GM21737 (cell line): ENCODE measurements around the gene ACSL1.
"Not testable (repeated sequence)": the region's sequence is repeated elsewhere in the genome, so short reads cannot be mapped to it uniquely, and the experiment has no call there.

Experiments
- ATAC-seq: cut with Tn5 transposase; IDR thresholded peaks from one replicate; pipeline ENCODE4 v1.9.1; 2021; ENCODE audit warnings: mild to moderate bottlenecking, moderate library complexity; ENCODE audit not compliant: unreplicated experiment

ACSL1 gene

DNA sequence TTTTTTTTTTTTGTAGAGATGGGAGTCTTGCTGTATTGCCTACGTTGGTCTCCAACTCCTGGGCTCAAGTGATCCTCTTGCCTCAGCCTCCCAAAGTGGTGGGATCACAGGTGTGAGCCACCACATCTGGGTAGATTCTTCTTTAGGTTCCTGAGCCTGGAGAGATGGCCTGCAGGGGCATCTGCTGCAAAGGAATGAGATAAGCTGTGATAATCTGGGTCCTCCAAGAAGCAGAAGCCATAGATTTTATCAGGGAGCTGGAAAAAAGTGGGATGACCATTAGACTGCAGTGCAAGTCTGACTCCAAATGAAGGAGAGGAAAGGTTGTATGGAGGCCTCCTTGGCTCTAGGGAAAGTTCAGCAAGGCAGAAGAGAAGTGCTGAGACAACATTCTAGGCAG is 19.0 kb upstream of the ACSL1 start:
- no peak for ATAC-seq

DNA sequence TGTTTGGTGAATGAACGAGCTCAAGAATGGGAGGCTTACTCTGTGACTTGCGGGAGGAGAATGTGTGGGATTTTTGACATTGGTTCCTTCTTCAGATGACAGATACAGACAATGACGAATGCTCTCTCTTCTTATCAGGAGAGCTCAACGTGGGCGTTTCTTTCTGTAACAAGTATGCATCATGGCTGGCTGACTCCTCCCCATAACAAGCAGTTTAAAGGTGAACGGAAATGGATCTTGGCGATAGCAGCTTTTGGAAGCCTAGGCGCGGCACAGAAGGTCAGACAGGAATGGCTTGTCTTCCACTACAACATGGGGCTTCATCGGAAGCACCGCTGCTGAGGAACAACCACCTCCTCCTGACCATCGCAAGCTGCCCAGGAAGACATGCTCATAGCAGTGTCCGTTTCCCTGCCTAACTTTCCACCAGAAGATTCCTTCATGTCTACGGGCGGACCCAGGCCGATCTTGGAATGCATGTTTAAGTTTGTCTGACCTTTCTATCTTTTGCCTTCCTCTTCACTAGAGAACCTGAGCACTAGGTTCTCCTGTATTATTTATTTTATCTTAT is 18.3 kb upstream of the ACSL1 start:
- ATAC-seq: no peak

DNA sequence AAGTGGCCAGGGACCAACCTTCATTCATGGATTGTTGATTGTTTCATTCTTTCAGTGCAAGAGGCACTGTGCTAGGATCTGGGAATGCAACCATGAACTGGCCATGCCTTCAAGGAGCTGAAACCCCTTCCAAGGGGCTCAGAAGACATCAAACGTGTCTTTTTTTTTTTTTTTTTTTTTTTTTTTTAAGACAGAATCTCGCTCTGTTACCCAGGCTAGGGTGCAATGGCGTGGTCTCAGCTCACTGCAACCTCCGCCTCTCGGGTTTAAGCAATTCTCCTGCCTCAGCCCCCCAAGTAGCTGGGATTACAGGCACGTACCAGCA is 13.3 kb upstream of the ACSL1 start:
- not testable (repeated sequence) for ATAC-seq

DNA sequence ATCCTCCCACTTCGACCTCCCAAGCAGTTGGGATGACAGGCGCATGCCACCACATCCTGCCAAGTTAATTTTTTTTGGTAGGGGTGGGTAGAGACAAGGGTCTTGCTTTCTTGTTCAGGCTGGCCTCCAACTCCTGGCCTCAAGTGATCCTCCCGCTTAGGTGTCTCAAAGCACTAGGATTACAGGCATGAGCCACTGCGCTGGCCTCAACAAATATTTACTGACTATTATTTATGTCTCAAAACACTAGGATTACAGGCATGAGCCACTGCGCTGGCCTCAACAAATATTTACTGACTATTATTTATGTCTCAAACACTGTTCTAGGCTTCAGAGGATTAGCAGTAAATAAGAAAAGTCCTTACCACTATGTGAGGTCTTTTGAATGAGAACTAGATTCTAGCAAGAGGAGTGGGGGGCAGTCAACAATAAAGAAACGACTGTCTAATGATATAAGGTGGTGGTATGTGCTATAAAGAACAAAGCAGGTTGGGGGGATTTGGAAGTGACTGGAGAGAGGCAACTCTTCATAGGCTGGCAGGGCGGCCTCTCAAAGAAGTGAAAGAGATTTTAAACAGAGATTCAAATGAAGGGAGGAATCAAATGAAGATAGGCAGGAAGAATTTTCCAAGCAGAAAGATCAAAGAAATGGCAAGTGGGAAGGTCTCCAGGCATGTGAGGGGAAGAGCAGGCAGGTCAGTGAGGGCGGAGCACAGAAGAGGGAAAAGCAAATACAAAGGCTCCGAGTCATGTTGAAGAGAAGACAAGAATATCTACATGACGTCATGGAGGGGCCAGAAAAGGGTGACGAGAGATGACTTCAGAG is 12.7 kb upstream of the ACSL1 start:
- ATAC-seq: no peak

DNA sequence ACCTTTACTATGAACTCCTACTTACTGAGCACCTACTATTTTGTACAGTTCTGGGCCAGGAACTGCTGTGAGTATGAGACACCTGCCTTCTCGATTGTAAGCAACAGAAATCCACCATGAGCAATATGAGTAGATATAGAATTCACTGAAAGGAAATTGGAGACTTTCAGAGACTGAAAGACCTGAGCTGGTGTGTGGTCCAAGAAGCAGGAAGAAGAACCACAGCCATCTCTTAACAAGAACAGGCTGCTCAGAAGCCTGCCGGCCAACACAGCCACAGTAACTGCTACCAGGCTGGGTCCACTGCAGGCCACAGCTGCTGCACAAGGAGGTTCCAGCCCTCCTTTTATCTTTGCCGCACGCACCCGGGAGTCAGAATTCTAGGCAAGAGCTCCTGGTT is 10.8 kb upstream of the ACSL1 start:
- ATAC-seq: no peak

DNA sequence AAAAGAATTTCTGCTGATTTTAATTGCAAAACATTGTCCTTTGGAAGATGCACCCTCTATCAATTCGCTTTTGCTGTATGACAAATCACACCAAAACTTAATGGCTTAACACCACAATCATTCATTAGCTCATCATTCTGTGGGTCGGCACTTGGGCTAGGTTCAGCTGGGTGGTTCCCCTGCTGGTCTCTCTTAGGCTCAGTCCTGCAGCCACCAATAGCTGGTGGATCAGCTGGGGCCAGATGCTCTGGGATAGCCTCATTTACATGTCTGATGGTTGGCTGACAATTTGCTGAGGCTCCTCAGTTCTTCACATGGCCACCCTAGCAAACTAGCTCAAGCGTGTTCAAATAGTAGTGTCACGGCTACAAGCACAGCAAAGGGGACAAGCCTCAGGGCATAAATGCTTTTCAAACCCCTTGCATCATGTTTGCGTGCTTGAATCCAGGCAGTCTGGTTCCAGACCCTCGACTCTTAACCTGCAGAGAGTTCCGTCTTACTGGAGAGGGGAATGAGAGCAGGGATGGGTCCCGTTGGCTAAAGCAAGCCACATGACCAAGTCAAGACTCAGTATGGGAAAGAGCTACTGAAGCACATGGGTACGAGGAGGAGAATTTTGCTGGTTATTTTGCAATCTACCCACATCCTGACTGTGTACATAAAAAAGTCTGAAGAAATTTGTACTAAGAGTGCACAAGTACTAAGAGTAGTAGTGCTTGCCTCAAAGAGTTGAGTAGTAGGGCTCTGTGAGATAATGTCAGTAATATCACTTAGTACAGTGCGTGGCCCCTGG is 7.5 kb upstream of the ACSL1 start:
- no peak for ATAC-seq

DNA sequence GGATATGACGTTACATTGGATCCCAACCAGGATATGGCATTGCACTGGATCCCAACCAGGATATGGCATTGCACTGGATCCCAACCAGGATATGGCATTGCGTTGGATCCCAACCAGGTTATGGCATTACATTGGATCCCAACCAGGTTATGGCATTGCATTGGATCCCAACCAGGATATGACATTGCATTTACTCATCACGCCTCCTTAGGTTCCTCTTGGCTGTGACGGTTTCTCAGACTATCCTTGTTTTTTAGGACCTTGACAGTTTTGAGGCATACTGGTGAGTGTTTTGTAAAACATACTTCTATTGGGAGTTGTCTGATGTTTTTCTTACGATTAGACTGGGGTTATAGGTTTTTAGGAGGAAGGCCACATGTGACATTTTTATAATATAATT is 5.4 kb upstream of the ACSL1 start:
- ATAC-seq: no peak

DNA sequence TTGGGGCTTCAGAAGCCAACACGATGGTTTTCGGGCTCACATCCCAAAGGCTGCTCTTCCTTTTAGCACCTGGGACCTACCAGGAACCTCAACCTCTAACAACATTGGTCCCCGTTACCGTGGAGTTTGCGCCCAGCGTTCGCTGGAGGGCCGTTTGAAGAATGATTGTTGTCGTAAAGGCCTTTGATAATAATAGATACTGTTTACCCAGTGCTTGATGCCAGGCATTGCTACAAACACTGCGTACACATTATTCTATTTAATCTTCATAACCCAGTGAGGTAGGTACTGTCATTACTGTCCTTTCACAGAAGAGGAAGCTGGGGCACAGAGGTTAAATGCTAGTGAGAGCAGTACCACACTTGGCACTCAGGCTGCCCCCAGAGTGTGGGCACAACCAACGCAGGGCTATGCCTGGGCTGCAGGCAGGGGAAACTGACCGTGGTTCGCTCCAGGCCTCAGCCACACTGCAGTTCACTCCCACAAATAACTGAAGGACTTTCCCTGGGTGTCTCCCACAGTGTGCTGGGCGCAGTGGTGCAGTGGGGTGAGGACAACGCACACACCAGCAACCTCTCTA is 1.0 kb upstream of the ACSL1 start:
- peak; percentile 3 for ATAC-seq

DNA sequence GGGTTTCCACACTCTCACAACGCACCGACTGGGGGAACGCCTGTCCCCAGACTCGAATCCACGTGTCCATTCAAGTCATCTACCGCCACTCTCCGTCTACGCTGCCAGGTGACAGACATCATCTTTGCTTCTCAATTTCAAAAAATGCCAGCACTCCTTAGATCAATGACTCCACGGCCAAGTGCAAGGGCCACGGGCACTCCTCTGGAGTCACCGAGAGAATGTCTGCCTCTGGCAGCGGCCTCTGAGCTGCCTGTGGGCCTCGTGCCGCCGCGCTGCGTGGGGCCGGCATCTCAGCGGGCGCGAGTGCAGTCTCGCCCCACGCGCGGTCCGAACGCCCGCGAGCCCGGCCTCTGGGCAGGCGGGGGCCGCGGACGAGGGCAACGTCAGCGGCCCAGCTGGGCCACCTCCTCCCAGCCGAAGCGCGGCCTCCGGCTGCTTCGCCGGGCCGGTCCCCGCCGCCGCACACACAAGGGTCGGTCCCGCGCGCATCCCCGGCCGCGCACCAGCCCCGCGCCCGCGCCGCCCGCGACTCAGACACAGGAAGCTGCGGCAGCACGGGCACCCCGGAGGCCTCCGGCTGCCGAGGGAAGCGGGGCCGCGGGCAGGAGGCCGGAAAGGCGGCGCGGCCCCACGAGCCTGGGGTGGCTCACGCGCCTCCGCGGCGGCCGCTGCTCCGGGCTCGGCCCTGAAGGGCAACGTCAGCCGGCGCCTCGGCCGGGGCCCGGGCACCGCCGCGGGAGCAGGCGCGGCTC is 450 bp downstream of the ACSL1 start:
- peak; percentile 30 for ATAC-seq

DNA sequence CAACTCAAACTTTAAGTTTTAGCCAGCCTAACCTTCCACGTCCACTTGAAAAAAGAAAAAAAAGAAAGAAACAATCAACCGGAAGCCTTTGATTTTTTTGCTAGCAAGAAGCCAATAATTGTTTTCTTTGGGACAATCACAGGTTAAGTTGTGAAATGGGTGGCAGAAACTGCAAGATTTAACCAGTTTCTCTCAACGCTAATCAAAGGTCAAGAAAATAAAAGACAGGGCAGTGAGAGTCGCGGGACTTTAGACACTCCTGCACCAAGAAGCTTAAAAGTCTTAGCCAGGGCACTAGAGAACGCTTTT is 1.0 kb downstream of the ACSL1 start:
- no peak for ATAC-seq

DNA sequence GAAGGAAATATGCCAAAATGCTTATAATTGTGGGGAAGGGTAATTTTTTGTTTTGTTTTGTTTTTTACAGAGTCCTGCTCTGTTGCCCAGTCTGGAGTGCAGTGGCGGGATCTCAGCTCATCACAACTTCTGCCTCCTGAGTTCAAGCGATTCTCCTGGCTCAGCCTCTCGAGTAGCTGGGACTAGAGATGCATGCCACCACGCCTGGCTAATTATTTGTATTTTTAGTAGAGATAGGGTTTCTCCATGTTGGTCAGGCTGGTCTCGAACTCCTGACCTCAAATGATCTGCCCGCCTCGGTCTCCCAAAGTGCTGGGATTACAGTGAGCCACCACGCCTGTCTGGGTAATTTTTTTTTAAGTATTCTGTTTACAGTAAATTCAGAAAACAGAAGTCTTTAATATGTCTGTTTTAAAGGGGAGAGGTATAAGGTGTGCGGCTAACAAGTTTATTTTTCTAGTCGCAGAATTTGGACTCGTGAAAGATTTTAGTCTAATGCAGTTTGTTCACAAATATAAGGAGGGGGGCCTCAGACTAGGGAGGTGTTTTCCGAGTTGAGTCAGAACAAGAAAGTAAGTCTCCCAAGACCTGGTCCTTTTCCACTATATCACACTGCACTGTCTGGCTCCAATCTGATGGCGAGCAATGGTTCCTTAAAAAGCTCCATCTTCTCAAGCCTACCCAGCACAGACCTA is 1.5 kb downstream of the ACSL1 start:
- ATAC-seq: no peak

DNA sequence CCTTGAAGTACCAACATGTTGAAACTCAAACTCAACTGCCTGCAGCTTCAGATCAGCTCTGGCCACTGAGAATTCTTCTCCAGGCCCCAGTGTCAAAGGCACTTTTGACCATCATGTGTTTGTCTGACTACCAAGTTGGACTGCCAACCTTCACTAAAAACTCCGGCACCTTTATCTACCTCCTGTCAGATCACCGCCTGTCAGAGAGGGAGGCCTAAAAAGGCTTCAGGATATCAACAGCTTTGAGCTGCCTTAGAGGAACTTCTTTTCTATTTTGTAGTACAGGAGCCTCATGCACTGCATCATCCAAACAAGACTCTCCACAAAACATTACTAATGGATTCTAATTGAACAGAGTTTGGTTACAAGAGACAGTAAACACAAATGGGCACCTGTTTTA is 2.8 kb downstream of the ACSL1 start:
- ATAC-seq: no peak

DNA sequence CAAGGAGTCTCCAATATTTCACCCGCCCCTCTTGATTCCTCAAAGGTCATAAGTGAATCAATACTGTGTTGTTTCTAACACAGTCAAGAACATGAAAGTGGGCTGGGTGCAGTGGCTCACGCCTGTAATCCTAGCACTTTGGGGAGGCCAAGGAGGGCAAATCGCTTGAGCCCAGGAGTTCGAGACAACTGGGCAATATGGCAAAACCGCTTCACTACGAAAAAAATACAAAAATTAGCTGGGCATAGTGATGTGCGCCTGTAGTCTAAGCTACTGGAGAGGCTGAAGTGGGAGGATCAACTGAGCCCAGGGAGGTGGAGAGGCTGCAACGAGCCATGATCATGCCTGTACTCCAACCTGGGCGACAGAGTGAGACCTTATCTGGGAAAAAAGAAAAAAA is 3.4 kb downstream of the ACSL1 start:
- ATAC-seq: no peak

DNA sequence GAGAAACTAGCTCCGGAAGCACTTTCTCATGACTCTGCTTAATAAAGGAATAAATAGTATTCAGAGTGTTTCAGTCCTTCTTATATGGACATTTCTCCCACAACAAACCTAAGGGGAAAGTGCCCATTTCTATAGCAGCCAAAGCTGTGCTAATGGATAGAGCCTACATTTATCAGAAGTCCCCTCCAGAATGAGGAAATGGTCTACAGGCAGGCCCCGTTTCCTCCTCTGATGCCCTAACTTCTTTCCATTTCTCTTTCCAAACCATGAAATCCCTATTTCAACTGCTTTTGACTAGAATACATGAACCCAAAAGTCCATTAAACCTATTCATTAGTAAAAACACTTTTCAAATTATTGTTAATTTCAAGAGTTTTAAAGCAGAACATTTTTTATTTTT is 4.5 kb downstream of the ACSL1 start:
- ATAC-seq: no peak

DNA sequence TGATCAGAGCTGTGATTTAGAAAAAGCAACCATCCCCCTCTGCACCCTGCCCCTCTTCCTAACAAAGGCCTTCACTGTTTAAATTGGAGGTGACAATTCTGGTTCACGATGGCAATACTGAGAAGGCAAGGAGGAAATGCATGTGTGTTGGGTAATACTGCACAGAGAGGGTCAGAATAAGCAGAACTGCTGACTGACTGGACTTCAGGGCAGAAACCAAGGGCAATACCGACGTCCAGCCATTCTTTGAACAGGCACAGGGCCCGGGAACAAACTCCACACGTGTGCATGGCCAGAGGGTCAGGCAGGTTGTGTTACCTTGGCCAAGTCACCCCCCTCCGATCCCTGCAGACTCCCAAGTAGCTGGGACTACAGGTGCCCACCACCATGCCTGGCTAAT is 6.0 kb downstream of the ACSL1 start:
- ATAC-seq: no peak

DNA sequence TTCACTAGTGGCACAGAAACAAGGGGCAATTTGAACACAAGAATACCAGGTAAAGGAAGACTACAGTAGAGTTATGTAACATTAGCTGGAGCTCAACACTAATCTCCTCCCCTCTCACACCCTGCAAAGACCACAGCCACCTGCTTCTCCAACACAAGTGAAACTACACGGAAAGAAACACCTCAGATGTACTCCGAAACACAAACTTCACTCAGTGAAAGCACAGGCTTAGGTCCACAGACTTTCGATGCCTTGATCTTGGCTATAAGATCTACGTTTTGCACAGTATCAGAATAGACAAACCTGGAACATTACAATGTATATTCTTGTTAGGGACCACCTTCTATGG is 7.6 kb downstream of the ACSL1 start:
- peak; percentile 31 for ATAC-seq

DNA sequence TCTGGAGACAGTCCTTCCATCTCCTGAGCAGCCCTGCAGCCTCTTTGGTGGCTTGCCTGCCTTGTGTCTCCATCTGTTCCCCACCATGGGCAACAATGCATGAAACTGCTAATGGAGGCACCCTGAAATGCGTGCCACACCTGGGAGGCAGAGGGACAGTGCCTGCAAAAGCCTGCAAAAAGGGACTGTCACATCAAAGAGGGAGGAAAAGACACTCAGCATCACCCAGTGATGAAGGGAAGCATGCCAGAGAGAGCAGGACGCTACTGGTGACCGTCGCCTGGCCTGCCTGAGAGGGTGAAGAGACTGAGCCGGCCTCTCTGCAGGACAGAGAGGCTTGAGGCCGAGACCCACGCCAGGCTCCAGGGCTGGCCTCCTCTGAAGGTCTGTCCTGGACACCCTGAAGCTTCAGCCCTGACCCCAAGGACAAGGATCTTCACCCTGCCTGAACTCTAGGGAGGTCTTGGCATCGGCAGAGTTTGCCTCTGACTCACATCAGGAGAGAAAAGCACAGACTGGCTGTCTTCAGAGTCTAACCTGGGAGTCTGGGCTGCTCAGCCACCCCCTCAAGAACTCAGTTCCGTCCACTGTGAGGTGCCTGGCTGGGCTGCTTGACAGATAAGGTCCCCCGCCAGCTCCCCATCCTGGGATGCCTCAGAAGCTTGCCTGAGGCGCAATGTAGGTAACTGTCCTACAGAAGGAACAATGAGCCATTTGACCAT is 8.1 kb downstream of the ACSL1 start:
- ATAC-seq: peak; percentile 1

DNA sequence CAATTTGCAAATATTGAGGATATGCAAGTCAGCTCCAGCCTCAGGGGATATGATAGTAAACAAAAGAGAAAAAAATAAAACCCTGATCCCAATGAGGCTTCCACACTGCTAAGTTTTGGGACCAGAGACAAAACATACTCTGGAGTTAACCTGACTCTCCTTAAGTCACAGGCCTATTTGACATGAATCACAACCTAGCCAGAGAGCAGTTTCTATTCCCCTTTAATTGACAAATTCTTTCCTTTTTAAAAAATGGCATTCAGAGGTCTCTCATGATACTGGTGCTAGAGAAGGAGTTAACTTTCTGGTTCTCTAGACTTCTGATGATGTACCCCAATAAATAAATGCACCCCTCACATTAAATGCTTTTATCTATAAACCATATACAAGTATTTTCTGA is 8.8 kb downstream of the ACSL1 start:
- ATAC-seq: no peak

DNA sequence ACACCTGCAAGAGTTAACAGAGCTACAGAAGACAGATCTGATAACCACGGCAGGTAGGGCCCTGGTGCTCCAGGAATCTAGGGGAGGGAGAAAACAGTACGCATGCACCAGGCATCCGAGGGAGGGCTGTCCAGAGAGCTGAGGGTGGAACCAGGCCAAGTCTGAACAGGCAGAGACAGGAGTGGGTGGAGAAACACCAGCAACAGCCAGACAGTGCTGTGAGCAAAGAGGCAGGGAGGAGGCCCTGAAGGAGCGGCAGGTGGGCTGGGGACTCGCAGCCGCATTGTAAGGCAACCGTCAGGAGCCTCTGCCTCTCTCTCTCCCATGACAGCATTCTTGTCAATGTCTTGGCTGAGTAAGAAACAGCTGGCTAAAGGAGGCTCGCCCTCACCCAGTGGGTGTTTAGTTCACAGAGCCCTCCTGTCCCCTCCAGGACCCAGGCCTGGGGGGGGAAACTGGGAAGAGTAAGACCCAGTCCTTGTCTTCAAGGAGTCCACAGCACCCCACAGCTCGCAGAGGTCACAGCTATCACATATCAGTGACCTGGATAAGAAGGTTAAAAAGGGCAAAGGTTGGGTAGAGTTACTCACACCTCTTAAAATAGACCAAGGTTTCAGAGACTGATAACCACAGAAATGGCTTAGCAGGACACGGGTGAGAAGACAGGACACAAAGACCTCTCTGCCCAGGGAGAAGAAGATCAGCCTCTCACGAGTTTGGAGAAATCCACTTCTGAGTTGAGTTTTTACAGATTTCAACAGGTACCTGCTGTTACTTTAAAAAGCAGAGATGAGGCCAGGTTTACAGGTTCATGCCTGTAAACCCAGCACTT is 10.5 kb downstream of the ACSL1 start:
- peak; percentile 63 for ATAC-seq
